Activated T-helper 17 cell treated with anti-CD3 and anti-CD28 coated beads, Interleukin-2, amount 50 U/mL, for 72 hours (primary cell): ENCODE measurements around the gene RTP5. TPM values are rescaled to one million over a fixed set of nuclear protein-coding genes. Genes with fewer than 3 reads are reported as not detected.
A peak's percentile ranks its signal among the peaks of the same experiment; 100 is the strongest.

Experiments
- ATAC-seq: fragments of 150-1000 bp; cut with Tn5 transposase; replicated peaks from 2 replicates; pipeline ENCODE4 v1.10.0; 2021; ENCODE audit warnings: mild to moderate bottlenecking, moderate library complexity
- H3K27ac Mint-ChIP-seq: one replicate; pipeline ENCODE4 v1.8.0; 2022; ENCODE audit warnings: mixed read lengths
- H3K27me3 Mint-ChIP-seq: one replicate; pipeline ENCODE4 v1.8.0; 2022; ENCODE audit warnings: mixed read lengths
- H3K36me3 Mint-ChIP-seq: one replicate; pipeline ENCODE4 v1.8.0; 2022; ENCODE audit warnings: low read depth, mild to moderate bottlenecking, mixed read lengths
- H3K4me1 Mint-ChIP-seq: one replicate; pipeline ENCODE4 v1.8.0; 2022; ENCODE audit warnings: mixed read lengths
- H3K4me3 Mint-ChIP-seq: one replicate; pipeline ENCODE4 v1.8.0; 2022; ENCODE audit warnings: mild to moderate bottlenecking, mixed read lengths
- H3K9me3 Mint-ChIP-seq: one replicate; pipeline ENCODE4 v1.8.0; 2022; ENCODE audit warnings: mixed read lengths
- total RNA-seq, 2 donors: library from RNA; stranded (reverse); gene quantifications; one replicate each; pipeline ENCODE4 v1.2.3, GENCODE V29; 2022

RTP5 gene
- total RNA-seq, 2 donors from 2014 or later = 0.58 TPM; not detected in 1

DNA sequence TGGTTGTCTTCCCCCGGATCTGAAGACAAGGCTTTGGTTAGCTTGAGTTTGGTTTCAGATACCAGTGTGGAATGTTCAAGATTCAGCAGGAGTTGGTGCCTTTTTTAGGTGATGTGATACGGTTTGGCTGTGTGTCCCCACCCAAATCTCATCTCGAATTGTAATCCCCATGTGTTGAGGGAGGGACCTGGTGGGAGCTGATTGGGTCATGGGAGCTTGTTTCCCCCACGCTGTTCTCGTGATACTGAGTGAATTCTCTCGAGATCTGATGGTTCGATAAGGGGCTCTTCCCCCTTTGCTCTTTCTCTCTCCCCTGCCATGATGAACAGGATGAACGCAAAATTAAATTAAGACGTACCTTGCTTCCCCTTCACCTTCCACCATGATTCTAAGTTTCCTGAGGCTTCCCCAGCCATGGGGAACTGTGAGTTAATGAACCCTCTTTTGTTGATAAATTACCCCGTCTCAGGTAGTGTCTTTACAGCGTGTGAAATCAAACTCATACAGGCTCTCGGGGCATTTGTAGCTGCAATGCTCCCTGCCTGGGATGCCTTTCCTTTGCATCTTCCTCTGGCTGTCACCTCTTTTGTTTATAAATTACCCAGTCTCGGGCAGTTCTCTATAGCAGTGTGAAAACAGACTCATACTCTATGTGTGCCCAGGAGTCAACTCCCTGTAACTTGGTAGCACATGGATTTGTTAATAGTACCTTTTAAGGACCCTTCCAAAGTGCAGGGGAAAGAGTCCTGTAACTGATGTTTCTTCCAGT, 32.1 kb upstream of the RTP5 start:
- H3K36me3 Mint-ChIP-seq = no peaks in the 10 kb centered on the region
- ATAC-seq = no peak
- no peaks in the 10 kb centered on the region for H3K9me3 Mint-ChIP-seq
- H3K4me1 Mint-ChIP-seq = peaks cover 7% of the 10 kb centered on the region
- H3K27me3 Mint-ChIP-seq = peaks cover 6% of the 10 kb centered on the region
- no peak overlapping the region for H3K27ac Mint-ChIP-seq
- H3K4me3 Mint-ChIP-seq = no peak overlapping the region

DNA sequence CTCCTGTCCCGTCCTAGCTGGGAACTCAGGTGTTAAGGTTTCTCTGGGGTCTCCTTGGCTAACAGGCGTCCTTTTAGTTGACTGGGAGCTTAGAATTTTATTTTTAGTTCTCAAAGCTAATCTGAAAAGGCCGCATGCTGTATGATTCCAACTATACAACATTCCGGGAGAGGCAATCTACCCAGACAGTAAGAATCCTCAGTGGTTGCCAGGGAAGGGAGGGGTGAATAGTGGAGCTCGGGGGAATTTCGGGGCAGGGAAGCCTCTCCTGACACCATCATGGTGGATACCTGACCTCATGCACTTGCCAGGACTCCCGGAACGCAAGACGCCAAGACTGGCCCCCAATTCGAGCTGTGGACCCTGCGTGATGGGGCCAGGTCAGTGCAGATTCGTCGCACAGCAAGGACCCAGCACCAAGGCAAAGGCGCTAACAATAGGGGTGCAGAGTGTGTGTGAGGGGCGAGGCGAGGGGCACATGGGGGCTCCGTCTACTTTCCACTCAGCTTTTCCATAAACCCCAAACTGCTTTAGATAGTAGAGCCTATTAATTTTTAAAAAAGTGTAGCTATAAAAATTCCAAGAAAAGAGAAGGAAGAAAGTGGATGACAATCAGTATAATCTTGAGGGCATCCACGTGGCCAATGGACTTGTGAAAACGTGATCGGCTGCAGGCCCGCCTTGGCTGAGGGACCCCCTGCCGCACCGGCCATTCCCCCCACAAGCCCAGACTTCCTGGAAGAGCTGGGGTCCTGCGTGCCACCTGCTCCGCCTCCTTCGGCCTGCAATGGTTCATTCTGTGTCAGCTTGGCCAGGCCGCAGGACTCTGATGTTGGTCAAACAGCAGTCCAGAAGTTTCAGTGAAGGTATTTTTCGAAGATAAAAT, 28.1 kb upstream of the RTP5 start:
- H3K4me3 Mint-ChIP-seq = no peak overlapping the region
- peaks cover 6% of the 10 kb centered on the region for H3K27me3 Mint-ChIP-seq
- H3K4me1 Mint-ChIP-seq = peaks cover 28% of the 10 kb centered on the region
- H3K36me3 Mint-ChIP-seq = peaks cover 22% of the 10 kb centered on the region
- no peak overlapping the region for H3K27ac Mint-ChIP-seq
- ATAC-seq = no peak
- no peaks in the 10 kb centered on the region for H3K9me3 Mint-ChIP-seq

DNA sequence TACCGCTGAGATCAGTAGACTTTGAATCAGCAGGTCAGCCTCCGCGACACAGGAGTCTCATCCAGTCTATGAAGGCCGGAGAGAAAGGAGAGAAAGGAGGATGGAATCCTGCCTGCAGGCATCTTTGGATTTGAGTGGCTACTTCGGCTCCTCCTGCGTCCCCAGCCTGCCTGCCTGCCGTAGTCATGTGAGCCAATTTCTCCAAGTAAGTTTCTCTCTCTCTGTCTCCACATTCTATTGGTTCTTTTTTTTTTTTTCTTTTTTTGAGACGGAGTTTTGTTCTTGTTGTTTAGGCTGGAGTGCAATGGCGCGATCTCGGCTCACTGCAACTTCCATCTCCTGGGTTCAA, 27.5 kb upstream of the RTP5 start:
- no peak for ATAC-seq
- H3K9me3 Mint-ChIP-seq = no peaks in the 10 kb centered on the region
- H3K36me3 Mint-ChIP-seq = peaks cover 25% of the 10 kb centered on the region
- peaks cover 31% of the 10 kb centered on the region for H3K4me1 Mint-ChIP-seq
- no peak overlapping the region for H3K27ac Mint-ChIP-seq
- peaks cover 6% of the 10 kb centered on the region for H3K27me3 Mint-ChIP-seq
- no peak overlapping the region for H3K4me3 Mint-ChIP-seq

GRCh38 chr2:241842620-241843211, 26.8 kb upstream of the RTP5 start:
- Mint-ChIP-seq H3K4me3 (peak overlapping the region; percentile 82), H3K9me3 (no peaks in the 10 kb centered on the region), H3K27me3 (peaks cover 3% of the 10 kb centered on the region), H3K4me1 (peaks cover 31% of the 10 kb centered on the region), H3K27ac (peak overlapping the region; percentile 88), H3K36me3 (peaks cover 25% of the 10 kb centered on the region)
- ATAC-seq = peak; percentile 59

DNA sequence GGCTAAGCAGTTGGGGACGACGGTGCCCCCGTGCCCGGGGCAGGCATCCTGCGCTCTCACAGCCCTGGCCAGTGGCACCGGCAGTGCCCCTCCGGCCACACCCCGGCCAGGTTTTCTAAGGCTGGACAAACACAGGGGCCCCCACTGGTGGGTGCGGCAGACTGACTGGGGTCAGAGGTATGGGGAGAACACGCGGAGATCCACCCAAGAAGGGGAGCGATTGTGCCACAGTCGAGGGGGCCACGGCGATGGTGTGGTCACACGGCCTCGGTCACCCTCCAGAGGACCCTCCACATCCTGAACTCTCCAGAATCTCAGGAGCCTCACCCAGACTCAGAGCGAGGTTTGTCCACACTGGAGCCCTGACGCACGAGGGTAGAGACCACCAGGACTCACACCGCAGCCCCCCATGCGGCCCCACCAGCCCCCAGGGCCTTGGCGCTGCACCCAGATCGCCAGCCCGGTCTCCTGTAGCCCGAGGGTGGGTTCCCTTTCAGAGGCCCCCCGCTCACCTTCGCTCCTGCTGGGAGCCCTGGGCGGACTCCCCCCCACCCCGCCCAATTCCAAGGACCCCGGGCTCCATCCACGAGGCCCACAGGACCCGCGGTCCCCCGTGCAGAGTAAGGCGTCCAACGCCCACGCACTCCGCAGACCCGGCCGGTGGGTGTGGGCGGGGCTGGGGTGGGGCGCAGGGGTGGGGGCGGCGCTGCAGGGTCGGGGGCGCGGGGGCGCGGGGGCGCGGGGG, 26.0 kb upstream of the RTP5 start:
- peak overlapping the region; percentile 88 for H3K27ac Mint-ChIP-seq
- H3K36me3 Mint-ChIP-seq = peaks cover 26% of the 10 kb centered on the region
- peak; percentile 0 for ATAC-seq
- no peaks in the 10 kb centered on the region for H3K9me3 Mint-ChIP-seq
- peaks cover 28% of the 10 kb centered on the region for H3K4me1 Mint-ChIP-seq
- H3K27me3 Mint-ChIP-seq = peaks cover 2% of the 10 kb centered on the region
- H3K4me3 Mint-ChIP-seq = peak overlapping the region; percentile 82

GRCh38 chr2:241844066-241844728, 25.3 kb upstream of the RTP5 start:
- H3K27ac Mint-ChIP-seq = peak overlapping the region; percentile 56
- H3K36me3 Mint-ChIP-seq = peaks cover 31% of the 10 kb centered on the region
- H3K27me3 Mint-ChIP-seq = no peaks in the 10 kb centered on the region
- ATAC-seq = peak; percentile 80
- peaks cover 24% of the 10 kb centered on the region for H3K4me1 Mint-ChIP-seq
- peak overlapping the region; percentile 71 for H3K4me3 Mint-ChIP-seq
- H3K9me3 Mint-ChIP-seq = no peaks in the 10 kb centered on the region

- peaks cover 24% of the 10 kb centered on the region for H3K4me1 Mint-ChIP-seq
- H3K4me3 Mint-ChIP-seq = peak overlapping the region; percentile 71
- peak overlapping the region; percentile 56 for H3K27ac Mint-ChIP-seq
- H3K36me3 Mint-ChIP-seq = peaks cover 31% of the 10 kb centered on the region
- H3K27me3 Mint-ChIP-seq = no peaks in the 10 kb centered on the region
- H3K9me3 Mint-ChIP-seq = no peaks in the 10 kb centered on the region
- ATAC-seq = no peak
Measured at GRCh38 chr2:241844831-241845578, 24.5 kb upstream of the RTP5 start.

DNA sequence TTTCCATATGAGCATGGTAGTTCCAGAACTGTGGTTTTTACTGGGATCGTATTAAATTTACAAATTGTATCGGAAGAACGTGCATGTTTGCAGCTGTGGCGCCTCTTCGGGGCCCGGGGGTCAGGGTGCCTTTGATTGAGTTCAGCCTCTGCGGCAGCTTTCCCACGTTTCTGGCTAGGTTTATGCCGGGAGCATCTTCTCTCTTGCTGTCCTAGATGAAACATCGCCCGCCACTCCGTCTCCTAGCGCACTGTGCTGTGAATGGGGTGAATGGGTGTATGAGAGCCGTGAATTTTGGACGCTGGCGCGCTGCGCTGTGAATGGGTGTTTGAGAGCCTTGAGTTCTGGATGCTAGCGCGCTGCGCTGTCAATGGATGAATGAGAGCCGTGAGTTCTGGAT, 23.1 kb upstream of the RTP5 start:
- H3K9me3 Mint-ChIP-seq = no peaks in the 10 kb centered on the region
- no peak for ATAC-seq
- H3K4me1 Mint-ChIP-seq = peaks cover 24% of the 10 kb centered on the region
- H3K4me3 Mint-ChIP-seq = peak overlapping the region; percentile 71
- no peaks in the 10 kb centered on the region for H3K27me3 Mint-ChIP-seq
- peak overlapping the region; percentile 56 for H3K27ac Mint-ChIP-seq
- peaks cover 35% of the 10 kb centered on the region for H3K36me3 Mint-ChIP-seq

- Mint-ChIP-seq H3K4me1 (peaks cover 16% of the 10 kb centered on the region), H3K27me3 (no peaks in the 10 kb centered on the region), H3K4me3 (no peak overlapping the region), H3K9me3 (no peaks in the 10 kb centered on the region), H3K27ac (no peak overlapping the region), H3K36me3 (peaks cover 50% of the 10 kb centered on the region)
- ATAC-seq = peak; percentile 2
Measured at GRCh38 chr2:241848761-241849615, 20.5 kb upstream of the RTP5 start.

- Mint-ChIP-seq H3K36me3 (peaks cover 50% of the 10 kb centered on the region), H3K27me3 (no peaks in the 10 kb centered on the region), H3K9me3 (no peaks in the 10 kb centered on the region), H3K4me1 (peaks cover 16% of the 10 kb centered on the region), H3K4me3 (no peak overlapping the region), H3K27ac (no peak overlapping the region)
- ATAC-seq = peak; percentile 32
Measured at GRCh38 chr2:241849616-241850543, 19.6 kb upstream of the RTP5 start.

DNA sequence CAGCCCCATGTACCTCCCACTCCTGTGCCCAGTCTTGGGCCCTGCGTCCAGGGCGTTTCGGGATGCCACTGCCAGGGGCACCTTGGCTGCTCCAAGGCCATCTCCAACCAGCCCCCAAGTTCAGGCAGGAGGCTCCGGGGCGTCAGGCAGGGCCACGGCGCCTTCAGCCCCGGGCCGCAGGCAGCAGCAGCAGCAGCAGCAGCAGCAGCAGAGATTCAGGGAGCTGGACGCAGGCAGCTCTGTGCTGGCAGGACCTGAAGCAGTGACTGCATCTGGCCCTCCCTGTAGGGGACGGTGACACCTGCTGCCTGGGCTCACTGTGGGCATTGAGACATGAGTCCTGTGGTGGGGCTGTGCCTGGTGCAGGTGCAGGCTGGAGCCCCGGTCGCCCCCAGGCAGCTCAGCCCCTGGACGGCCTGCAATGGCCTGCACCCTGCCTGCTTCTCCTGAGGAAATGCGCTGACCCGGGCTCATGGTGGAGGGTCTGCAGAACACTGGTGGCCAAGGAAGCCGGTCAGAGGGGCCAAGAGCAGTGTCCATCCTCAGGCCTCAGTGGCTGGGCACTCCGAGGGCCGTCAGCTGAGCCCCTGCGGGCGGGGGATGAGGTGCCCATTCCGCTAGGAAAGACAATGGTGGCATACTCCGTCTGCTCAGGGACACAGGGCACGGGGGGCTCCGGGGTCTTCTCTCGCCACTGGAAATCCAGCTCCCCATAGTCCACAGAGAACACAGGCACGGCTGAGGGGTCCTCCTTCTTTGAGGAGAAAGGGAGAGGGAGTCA, 18.8 kb upstream of the RTP5 start:
- Mint-ChIP-seq H3K27me3 (no peaks in the 10 kb centered on the region), H3K9me3 (no peaks in the 10 kb centered on the region), H3K4me3 (no peak overlapping the region), H3K27ac (no peak overlapping the region), H3K4me1 (peaks cover 9% of the 10 kb centered on the region), H3K36me3 (peaks cover 49% of the 10 kb centered on the region)
- peak; percentile 21 for ATAC-seq
